Astrocyte of the cerebellum (primary cell): ENCODE measurements around the gene RNF144A.

Source experiments
- DNase-seq: peaks from one replicate; pipeline ENCODE4 v3.0.0-alpha.2; 2011; ENCODE audit warnings: low read depth
- H3K4me3 ChIP-seq: 2 replicates; pipeline ENCODE4 v1.5.1; 2011; ENCODE audit warnings: mild to moderate bottlenecking, low read depth, low read length, moderate library complexity
- CTCF ChIP-seq: IDR thresholded peaks from 2 replicates; pipeline ENCODE4 v1.5.1; 2012; ENCODE audit warnings: low read length, low read depth, moderate library complexity, mild to moderate bottlenecking; ENCODE audit errors: missing control alignments
- in situ Hi-C: cut with HindIII; loops from 2 replicates; pipeline ENCODE4 v1.10.0; 2017; ENCODE audit warnings: low sequenced_read_pairs

RNF144A gene

GRCh38 chr2:7004636-7005035 lies 87.4 kb downstream of the RNF144A start:
- in situ Hi-C loops = no loop called here
- DNase-seq = no peak
- TF ChIP-seq CTCF = no peak
- H3K4me3 ChIP-seq = no peak overlapping the region

GRCh38 chr2:7007488-7007845 lies 90.3 kb downstream of the RNF144A start:
- DNase-seq = no peak
- no peak for TF ChIP-seq CTCF
- in situ Hi-C loops = no loop called here
- H3K4me3 ChIP-seq = no peak overlapping the region

- H3K4me3 ChIP-seq = no peak overlapping the region
- TF ChIP-seq CTCF = peak; percentile 71
- DNase-seq = peak; percentile 95
- in situ Hi-C loops = no loop called here
These were observed 90.9 kb downstream of the RNF144A start for GRCh38 chr2:7007846-7008741.

- TF ChIP-seq CTCF = no peak
- in situ Hi-C loops = no loop called here
- DNase-seq = peak; percentile 75
- no peak overlapping the region for H3K4me3 ChIP-seq
These were observed 92.1 kb downstream of the RNF144A start for GRCh38 chr2:7009207-7009911.

- in situ Hi-C loops = no loop called here
- DNase-seq = peak; percentile 99
- H3K4me3 ChIP-seq = no peak overlapping the region
- no peak for TF ChIP-seq CTCF
These were observed 93.3 kb downstream of the RNF144A start for GRCh38 chr2:7010391-7011054.

GRCh38 chr2:7011356-7012083 lies 94.3 kb downstream of the RNF144A start:
- in situ Hi-C loops = no loop called here
- H3K4me3 ChIP-seq = no peak overlapping the region
- no peak for TF ChIP-seq CTCF
- DNase-seq = peak; percentile 96
